CD4-positive, alpha-beta T cell treated with Interleukin-6 at 100 ng/mL for 8 hours (primary cell): Measurements from ENCODE around the gene EMC10.

ENCODE experiments used
- DNase-seq: peaks from one replicate; pipeline ENCODE4 v3.0.0-alpha.2; 2020; ENCODE audit warnings: mixed read lengths, low spot score

Gene EMC10

DNA sequence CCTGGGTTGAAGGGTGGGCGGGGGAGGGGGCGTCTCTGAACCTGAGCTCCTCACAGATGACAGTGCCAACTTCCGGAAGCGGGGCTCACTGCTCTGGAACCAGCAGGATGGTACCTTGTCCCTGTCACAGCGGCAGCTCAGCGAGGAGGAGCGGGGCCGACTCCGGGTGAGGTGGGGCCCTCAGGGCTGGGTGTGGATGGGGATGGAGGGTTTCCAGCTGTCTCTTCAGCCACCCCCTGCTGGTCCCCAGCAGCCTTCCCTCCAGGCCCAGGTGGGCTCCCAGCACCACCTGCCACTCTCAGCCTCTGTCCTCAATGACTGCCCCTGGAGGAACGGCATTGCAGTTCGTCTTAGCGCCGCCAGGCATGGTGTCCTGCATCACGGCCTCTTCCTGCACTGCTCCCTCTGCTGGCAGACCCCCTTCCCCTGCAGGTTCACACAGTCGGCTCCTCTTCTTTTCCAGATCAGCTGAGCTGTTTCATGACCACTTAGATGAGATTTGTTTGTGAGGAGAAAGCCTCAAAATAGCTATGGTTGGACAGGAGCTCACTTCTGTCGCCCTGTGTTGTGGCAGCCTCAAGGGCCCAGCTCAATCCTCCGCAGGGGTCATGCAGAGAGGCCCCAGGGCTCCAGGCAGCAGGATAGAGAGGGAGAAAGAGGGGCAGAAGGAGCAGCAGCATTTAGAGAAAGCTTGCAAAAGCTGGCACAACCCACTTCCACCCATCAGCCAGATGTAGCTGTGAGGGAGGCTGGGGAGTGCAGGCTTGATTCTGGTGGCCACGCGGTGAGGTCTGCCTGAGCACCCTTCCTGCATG, 2.8 kb downstream of the EMC10 start:
- DNase-seq = no peak

DNA sequence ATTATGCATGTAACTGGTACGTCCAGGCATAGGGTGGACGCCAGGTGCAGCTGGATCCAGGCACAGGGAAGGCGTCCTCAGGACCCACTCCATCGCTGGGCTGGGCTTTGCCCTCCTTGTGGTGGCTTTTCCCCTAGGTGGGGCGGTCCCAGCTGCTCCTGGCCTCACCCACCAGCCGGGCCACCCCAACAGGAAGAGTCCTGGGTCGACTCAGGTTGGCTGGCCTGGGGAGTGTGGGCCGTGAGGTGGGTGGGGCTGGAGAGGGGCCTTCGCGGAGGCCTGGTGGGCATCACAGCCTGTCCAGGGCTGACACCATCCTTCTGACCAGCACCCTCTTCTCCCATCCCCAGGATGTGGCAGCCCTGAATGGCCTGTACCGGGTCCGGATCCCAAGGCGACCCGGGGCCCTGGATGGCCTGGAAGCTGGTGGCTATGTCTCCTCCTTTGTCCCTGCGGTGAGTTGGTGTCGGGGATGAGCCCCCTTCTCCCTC, 3.5 kb downstream of the EMC10 start:
- no peak for DNase-seq

- no peak for DNase-seq
Measured at GRCh38 chr19:50480281-50481111, 4.2 kb downstream of the EMC10 start.

- DNase-seq = no peak
Measured at GRCh38 chr19:50481351-50482149, 5.2 kb downstream of the EMC10 start.

GRCh38 chr19:50482271-50482855, 6.1 kb downstream of the EMC10 start:
- no peak for DNase-seq

DNA sequence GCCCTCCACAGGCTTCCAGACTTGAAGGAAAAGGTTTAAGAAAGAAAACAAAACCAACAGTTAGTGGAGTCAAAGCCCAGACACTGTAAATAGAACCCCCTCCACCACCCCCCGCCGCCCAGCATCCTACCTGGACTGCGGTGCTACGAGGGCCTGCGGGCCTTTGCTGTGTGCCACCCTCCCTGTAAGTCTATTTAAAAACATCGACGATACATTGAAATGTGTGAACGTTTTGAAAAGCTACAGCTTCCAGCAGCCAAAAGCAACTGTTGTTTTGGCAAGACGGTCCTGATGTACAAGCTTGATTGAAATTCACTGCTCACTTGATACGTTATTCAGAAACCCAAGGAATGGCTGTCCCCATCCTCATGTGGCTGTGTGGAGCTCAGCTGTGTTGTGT, 6.6 kb downstream of the EMC10 start:
- no peak for DNase-seq

GRCh38 chr19:50485284-50485955, 9.1 kb downstream of the EMC10 start:
- DNase-seq = no peak

GRCh38 chr19:50486823-50487515, 10.7 kb downstream of the EMC10 start:
- no peak for DNase-seq

- DNase-seq = no peak
Measured at GRCh38 chr19:50488389-50489194, 12.3 kb downstream of the EMC10 start.

DNA sequence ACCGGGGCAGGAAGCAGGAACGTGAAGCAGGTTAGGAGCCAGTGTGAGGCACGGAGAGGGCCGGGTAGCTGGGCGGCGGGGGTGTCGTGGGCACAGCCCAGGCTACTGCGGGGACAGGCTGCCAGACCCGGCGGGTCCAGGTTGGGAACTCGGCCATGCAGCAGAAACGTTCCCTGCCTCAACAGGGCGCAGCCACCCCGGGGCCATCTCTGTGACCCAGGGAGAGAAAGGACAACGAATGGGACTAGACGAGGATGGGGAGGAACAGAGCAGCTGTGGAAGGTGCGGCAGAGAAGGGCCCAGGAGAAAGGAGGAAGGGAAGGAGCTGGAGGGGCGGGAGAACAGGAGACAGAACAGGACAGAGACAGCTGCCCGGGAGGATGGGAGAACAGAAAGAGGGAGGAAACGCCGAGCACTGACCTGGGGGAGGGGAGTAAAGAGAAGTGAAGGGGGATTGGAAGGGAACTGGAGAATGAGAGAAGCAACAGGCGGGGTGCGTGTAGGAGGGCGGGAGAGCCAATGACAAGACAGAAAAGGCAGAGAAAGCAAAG, 13.2 kb downstream of the EMC10 start:
- DNase-seq = no peak

DNA sequence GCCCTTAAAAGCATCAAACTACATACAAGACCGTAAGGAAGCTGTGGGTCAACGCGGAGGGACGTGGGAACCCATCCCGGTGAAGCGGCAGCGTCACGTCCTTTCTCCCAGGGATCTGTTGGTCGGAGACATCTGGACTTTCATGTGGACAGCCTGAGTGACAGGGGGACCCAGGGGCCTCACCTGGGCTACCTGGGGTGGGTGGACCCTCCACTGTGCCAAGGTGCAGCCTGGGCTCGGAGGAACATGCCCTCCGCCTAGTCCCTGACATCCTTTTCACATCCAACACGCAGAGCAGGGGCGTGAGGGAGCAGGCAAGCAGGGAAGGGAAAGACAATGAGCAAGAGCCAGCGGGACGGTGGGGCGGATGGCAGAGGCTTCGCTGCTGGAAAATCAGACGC, 14.1 kb downstream of the EMC10 start:
- DNase-seq = no peak

DNA sequence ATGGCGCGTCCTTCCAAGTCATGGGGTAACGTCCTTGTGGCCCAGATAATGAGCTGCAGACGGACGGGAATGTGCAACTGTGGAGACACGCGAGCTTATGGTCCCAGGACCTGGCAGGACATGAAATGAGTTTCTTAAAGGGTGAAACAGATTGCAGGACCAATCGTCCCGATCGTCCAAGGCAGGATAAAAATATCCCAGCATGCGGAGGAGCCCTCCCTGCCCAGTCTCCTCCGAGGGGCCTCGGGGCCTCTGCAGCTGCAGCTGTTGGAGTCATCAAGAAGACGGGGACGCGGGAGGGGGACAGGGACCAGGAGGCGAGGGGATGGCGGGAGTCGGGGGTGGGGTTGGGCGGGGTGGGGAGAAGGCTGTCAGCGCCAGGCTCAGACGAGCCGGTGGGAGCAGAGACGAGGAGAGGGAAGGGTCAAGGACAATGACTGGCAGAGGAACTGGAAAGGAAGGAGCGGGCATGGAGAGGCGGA, 14.7 kb downstream of the EMC10 start:
- DNase-seq = no peak

- no peak for DNase-seq
Measured at GRCh38 chr19:50492303-50493052, 16.2 kb downstream of the EMC10 start.

- DNase-seq = no peak
Measured at GRCh38 chr19:50493171-50493570, 16.9 kb downstream of the EMC10 start.

GRCh38 chr19:50494186-50495019, 18.1 kb downstream of the EMC10 start:
- DNase-seq = no peak

GRCh38 chr19:50495020-50495531, 18.8 kb downstream of the EMC10 start:
- no peak for DNase-seq
